ENCODE measurements around the gene FAM187B.

The FAM187B gene

DNA sequence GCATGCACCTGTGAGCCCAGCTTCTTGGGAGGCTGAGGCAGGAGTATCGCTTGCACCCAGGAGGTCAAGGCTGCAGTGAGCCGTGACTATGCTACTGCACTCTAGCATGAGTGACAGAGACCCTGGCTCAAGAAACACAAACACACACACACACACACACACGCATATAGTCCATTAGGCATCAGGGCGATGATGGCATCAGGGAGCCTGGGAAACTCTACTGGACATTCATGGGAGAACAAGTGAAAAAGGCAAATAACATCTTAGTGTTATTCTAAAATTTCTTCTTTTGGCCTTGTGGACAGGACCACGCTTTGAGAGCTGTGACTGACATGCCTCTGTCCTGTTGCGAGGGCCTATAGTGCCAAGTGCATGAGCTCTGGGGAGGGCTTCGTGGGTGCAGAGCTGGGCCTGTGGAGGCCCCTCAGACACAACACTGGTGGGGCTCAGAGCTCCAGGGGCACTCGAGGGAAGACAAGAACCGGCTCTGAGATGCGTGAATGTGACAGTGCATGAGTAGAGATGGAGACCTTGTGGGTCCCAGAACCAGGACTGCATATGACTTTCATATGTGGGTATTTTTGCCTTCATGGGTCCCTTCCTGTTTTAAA is 32.3 kb upstream of the FAM187B start:
- H3K4me3 ChIP-seq (ENCODE audit: low read depth, low read length), result no peak overlapping the region
- TF ChIP-seq, protein P1, sequence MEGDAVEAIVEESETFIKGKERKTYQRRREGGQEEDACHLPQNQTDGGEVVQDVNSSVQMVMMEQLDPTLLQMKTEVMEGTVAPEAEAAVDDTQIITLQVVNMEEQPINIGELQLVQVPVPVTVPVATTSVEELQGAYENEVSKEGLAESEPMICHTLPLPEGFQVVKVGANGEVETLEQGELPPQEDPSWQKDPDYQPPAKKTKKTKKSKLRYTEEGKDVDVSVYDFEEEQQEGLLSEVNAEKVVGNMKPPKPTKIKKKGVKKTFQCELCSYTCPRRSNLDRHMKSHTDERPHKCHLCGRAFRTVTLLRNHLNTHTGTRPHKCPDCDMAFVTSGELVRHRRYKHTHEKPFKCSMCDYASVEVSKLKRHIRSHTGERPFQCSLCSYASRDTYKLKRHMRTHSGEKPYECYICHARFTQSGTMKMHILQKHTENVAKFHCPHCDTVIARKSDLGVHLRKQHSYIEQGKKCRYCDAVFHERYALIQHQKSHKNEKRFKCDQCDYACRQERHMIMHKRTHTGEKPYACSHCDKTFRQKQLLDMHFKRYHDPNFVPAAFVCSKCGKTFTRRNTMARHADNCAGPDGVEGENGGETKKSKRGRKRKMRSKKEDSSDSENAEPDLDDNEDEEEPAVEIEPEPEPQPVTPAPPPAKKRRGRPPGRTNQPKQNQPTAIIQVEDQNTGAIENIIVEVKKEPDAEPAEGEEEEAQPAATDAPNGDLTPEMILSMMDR (IDR thresholded peaks at IDR 0.05; ENCODE audit: low read depth, low read length), result no peak

DNA sequence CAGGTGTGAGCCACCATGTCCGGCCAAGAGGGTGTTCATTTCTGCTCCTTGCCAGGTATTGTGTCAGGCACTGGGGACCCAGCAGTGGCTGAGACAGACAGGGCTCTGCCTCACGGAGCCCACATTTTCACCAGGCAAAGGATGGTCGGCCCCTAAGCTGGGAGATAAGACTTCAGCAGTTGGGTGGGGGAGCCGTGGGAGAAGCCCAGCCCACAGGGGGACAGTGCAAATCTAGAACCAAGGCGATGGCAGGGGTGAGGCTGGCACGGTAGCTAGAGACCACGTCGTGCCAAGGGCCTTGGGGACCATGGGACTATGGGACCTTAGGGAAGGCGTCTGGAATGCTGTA is 28.5 kb upstream of the FAM187B start:
- TF ChIP-seq, protein P1 (IDR thresholded peaks at IDR 0.05; ENCODE audit: low read depth, low read length), result no peak
- no peak overlapping the region for H3K4me3 ChIP-seq (ENCODE audit: low read depth, low read length)

- no peak overlapping the region for H3K4me3 ChIP-seq (ENCODE audit: low read depth, low read length)
- TF ChIP-seq, protein P1 (IDR thresholded peaks at IDR 0.05; ENCODE audit: low read depth, low read length), result no peak
These were observed 28.0 kb upstream of the FAM187B start for GRCh38 chr19:35256566-35256965.

- no peak overlapping the region for H3K4me3 ChIP-seq (ENCODE audit: low read depth, low read length)
- TF ChIP-seq, protein P1 (IDR thresholded peaks at IDR 0.05; ENCODE audit: low read depth, low read length), result no peak
These were observed 26.1 kb upstream of the FAM187B start for GRCh38 chr19:35254341-35255297.

DNA sequence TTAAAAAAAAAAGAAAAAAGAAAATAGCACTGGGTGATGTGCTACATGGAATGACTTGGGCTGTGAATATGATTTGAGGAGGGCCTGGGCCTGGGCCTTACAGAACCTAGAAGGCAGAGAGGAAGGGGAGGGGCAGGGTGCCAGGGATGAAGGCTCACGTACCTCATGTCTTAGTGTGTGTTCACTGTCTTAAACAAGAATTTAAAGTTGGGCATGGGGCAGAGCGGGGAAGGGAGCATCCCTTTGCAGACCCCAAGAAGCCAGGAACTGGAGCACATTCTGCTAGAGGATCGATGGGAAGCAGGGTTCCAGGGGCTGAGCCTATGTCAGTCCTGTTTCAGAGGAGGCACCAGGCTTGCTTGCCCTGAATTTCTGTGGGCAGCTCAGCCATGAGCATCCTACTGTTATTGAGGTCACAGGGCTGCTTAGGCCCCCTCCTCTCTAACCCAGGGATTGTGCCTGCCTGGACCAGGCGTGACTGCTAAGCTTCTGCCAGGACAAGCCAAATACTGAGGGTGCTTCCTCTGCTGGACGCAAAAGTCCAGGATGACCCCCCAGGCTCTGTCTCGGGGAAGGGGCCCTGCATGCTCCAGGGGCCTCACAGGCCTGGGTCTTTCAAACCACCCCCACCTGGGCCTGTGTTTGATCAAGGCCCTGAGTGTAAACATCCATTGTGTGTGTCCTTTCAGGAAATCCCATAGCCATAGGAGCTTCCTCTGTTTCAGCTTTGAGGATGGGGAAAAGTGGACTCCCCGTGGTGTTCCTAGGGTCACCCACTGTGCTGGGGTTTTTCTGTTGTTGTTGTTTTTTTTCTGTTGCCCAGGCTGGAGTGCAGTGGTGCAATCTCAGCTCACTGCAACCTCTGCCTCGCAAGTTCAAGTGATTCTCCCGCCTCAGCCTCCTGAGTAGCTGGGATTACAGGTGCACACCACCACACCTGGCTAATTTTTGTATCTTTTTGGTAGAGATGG is 25.1 kb upstream of the FAM187B start:
- no peak overlapping the region for H3K4me3 ChIP-seq (ENCODE audit: low read depth, low read length)
- TF ChIP-seq, protein P1 (IDR thresholded peaks at IDR 0.05; ENCODE audit: low read depth, low read length), result no peak

DNA sequence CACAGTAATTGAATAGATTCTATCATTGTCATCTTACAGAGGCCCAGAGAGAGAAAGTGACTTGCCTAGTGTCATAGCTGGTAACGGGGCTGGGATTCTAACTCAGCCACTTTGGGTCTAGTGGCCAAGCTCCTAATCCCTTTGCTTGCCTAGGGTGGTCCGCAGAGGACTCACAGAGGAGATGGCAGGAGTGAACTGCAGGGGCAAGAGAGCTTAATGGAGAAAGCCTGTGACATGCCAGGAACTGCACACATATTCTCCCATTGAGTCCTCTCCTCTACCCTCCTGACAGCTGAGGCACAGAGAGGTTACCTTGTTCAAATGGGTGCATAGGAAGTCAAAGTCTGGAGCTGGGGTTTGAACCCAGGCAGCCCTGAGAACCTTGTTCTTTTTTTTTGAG is 22.9 kb upstream of the FAM187B start:
- no peak overlapping the region for H3K4me3 ChIP-seq (ENCODE audit: low read depth, low read length)
- TF ChIP-seq, protein P1 (IDR thresholded peaks at IDR 0.05; ENCODE audit: low read depth, low read length), result no peak

All from WI38 (cell line).